GM23338 (cell line): Measurements from ENCODE around the gene OR52A1.
"Not testable (repeated sequence)": the region's sequence is repeated elsewhere in the genome, so short reads cannot be mapped to it uniquely, and the experiment has no call there.

ENCODE experiments used
- CREB1 ChIP-seq: fragments of 250-450 bp; sonication (Bioruptor Pico); IDR thresholded peaks from 2 replicates; pipeline ENCODE4 v1.5.0; 2020; ENCODE audit warnings: low read depth, mild to moderate bottlenecking, moderate library complexity
- CTCF ChIP-seq, 2 experiments: fragments of 200-600 bp in 1 of 2; sonication (generic) in 1 of 2; conservative IDR thresholded peaks; 2 replicates each; pipeline versions ENCODE4 v1.5.1 to v1.6.1; 2016 to 2017; ENCODE audit warnings: antibody characterized with exemption in 2 of 2, low read depth in 2 of 2, mild to moderate bottlenecking in 2 of 2, moderate library complexity in 1 of 2
- EZH2 ChIP-seq: fragments of 200-600 bp; sonication (generic); IDR thresholded peaks from one replicate; pipeline ENCODE4 v1.8.0; 2017; ENCODE audit warnings: antibody characterized with exemption, mild to moderate bottlenecking, low read depth; ENCODE audit not compliant: unreplicated experiment
- EZH2phosphoT487 ChIP-seq: fragments of 200-600 bp; sonication (generic); IDR thresholded peaks from one replicate; pipeline ENCODE4 v1.8.1; 2018; ENCODE audit warnings: antibody characterized with exemption; ENCODE audit not compliant: unreplicated experiment
- JUNB ChIP-seq: IDR thresholded peaks from one replicate; pipeline ENCODE4 v1.6.1; 2016; ENCODE audit warnings: antibody characterized with exemption; ENCODE audit not compliant: unreplicated experiment
- NANOG ChIP-seq: IDR thresholded peaks from 2 replicates; pipeline ENCODE4 v1.6.1; 2016; ENCODE audit warnings: antibody characterized with exemption, borderline replicate concordance
- POLR2AphosphoS5 ChIP-seq: IDR thresholded peaks from 2 replicates; pipeline ENCODE4 v1.6.1; 2016; ENCODE audit warnings: antibody characterized with exemption, low read depth
- STAT1 ChIP-seq: IDR thresholded peaks from one replicate; pipeline ENCODE4 v1.6.1; 2016; ENCODE audit warnings: antibody characterized with exemption; ENCODE audit not compliant: unreplicated experiment
- ZNF114 ChIP-seq: fragments of 250-450 bp; sonication (Bioruptor Pico); IDR thresholded peaks from 2 replicates; pipeline ENCODE4 v1.5.0; 2020; ENCODE audit warnings: mild to moderate bottlenecking, moderate library complexity
- ZNF331 ChIP-seq: fragments of 250-450 bp; sonication (Bioruptor Pico); IDR thresholded peaks from 2 replicates; pipeline ENCODE4 v1.5.0; 2020; ENCODE audit warnings: low read depth, mild to moderate bottlenecking, moderate library complexity
- TF ChIP-seq, protein P1 (sequence below): IDR thresholded peaks from one replicate; pipeline ENCODE4 v1.6.1; 2018; ENCODE audit warnings: antibody characterized with exemption; ENCODE audit not compliant: unreplicated experiment
- TF ChIP-seq, protein P2 (sequence below): IDR thresholded peaks from 2 replicates; pipeline ENCODE4 v1.6.1; 2016; ENCODE audit warnings: antibody characterized with exemption
- TF ChIP-seq, protein P3 (sequence below): fragments of 250-450 bp; sonication (Bioruptor Pico); IDR thresholded peaks from 2 replicates; pipeline ENCODE4 v1.5.0; 2020; ENCODE audit warnings: mild to moderate bottlenecking, moderate library complexity

- TF ChIP-seq CTCF (conservative IDR thresholded peaks at IDR 0.05; ENCODE audit: low read depth in 2 of 2); JUNB; EZH2; CREB1 (CRISPR knock-in tag); POLR2AphosphoS5; EZH2phosphoT487; STAT1; ZNF114 (CRISPR knock-in tag); NANOG; ZNF331 (CRISPR knock-in tag): not testable (repeated sequence)
- TF ChIP-seq, protein P1, sequence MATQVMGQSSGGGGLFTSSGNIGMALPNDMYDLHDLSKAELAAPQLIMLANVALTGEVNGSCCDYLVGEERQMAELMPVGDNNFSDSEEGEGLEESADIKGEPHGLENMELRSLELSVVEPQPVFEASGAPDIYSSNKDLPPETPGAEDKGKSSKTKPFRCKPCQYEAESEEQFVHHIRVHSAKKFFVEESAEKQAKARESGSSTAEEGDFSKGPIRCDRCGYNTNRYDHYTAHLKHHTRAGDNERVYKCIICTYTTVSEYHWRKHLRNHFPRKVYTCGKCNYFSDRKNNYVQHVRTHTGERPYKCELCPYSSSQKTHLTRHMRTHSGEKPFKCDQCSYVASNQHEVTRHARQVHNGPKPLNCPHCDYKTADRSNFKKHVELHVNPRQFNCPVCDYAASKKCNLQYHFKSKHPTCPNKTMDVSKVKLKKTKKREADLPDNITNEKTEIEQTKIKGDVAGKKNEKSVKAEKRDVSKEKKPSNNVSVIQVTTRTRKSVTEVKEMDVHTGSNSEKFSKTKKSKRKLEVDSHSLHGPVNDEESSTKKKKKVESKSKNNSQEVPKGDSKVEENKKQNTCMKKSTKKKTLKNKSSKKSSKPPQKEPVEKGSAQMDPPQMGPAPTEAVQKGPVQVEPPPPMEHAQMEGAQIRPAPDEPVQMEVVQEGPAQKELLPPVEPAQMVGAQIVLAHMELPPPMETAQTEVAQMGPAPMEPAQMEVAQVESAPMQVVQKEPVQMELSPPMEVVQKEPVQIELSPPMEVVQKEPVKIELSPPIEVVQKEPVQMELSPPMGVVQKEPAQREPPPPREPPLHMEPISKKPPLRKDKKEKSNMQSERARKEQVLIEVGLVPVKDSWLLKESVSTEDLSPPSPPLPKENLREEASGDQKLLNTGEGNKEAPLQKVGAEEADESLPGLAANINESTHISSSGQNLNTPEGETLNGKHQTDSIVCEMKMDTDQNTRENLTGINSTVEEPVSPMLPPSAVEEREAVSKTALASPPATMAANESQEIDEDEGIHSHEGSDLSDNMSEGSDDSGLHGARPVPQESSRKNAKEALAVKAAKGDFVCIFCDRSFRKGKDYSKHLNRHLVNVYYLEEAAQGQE, result not testable (repeated sequence)
- TF ChIP-seq, protein P2, sequence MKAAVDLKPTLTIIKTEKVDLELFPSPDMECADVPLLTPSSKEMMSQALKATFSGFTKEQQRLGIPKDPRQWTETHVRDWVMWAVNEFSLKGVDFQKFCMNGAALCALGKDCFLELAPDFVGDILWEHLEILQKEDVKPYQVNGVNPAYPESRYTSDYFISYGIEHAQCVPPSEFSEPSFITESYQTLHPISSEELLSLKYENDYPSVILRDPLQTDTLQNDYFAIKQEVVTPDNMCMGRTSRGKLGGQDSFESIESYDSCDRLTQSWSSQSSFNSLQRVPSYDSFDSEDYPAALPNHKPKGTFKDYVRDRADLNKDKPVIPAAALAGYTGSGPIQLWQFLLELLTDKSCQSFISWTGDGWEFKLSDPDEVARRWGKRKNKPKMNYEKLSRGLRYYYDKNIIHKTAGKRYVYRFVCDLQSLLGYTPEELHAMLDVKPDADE, result not testable (repeated sequence)
- TF ChIP-seq, protein P3, sequence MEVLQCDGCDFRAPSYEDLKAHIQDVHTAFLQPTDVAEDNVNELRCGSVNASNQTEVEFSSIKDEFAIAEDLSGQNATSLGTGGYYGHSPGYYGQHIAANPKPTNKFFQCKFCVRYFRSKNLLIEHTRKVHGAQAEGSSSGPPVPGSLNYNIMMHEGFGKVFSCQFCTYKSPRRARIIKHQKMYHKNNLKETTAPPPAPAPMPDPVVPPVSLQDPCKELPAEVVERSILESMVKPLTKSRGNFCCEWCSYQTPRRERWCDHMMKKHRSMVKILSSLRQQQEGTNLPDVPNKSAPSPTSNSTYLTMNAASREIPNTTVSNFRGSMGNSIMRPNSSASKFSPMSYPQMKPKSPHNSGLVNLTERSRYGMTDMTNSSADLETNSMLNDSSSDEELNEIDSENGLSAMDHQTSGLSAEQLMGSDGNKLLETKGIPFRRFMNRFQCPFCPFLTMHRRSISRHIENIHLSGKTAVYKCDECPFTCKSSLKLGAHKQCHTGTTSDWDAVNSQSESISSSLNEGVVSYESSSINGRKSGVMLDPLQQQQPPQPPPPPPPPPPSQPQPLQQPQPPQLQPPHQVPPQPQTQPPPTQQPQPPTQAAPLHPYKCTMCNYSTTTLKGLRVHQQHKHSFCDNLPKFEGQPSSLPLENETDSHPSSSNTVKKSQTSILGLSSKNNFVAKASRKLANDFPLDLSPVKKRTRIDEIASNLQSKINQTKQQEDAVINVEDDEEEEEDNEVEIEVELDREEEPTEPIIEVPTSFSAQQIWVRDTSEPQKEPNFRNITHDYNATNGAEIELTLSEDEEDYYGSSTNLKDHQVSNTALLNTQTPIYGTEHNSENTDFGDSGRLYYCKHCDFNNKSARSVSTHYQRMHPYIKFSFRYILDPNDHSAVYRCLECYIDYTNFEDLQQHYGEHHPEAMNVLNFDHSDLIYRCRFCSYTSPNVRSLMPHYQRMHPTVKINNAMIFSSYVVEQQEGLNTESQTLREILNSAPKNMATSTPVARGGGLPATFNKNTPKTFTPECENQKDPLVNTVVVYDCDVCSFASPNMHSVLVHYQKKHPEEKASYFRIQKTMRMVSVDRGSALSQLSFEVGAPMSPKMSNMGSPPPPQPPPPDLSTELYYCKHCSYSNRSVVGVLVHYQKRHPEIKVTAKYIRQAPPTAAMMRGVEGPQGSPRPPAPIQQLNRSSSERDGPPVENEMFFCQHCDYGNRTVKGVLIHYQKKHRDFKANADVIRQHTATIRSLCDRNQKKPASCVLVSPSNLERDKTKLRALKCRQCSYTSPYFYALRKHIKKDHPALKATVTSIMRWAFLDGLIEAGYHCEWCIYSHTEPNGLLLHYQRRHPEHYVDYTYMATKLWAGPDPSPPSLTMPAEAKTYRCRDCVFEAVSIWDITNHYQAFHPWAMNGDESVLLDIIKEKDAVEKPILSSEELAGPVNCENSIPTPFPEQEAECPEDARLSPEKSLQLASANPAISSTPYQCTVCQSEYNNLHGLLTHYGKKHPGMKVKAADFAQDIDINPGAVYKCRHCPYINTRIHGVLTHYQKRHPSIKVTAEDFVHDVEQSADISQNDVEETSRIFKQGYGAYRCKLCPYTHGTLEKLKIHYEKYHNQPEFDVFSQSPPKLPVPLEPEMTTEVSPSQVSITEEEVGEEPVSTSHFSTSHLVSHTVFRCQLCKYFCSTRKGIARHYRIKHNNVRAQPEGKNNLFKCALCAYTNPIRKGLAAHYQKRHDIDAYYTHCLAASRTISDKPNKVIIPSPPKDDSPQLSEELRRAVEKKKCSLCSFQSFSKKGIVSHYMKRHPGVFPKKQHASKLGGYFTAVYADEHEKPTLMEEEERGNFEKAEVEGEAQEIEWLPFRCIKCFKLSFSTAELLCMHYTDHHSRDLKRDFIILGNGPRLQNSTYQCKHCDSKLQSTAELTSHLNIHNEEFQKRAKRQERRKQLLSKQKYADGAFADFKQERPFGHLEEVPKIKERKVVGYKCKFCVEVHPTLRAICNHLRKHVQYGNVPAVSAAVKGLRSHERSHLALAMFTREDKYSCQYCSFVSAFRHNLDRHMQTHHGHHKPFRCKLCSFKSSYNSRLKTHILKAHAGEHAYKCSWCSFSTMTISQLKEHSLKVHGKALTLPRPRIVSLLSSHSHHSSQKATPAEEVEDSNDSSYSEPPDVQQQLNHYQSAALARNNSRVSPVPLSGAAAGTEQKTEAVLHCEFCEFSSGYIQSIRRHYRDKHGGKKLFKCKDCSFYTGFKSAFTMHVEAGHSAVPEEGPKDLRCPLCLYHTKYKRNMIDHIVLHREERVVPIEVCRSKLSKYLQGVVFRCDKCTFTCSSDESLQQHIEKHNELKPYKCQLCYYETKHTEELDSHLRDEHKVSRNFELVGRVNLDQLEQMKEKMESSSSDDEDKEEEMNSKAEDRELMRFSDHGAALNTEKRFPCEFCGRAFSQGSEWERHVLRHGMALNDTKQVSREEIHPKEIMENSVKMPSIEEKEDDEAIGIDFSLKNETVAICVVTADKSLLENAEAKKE (CRISPR knock-in tag), result not testable (repeated sequence)
Measured at GRCh38 chr11:5164807-5165206, 10.2 kb upstream of the OR52A1 start.
